NCI-H460 (cell line): ENCODE data around the gene ADAMTS17. TPM values are rescaled to one million over a fixed set of nuclear protein-coding genes. Genes with fewer than 3 reads are reported as not detected.

Source experiments
- DNase-seq: peaks from one replicate; pipeline ENCODE4 v3.0.0-alpha.2; 2016; ENCODE audit warnings: low read depth; ENCODE audit errors: extremely low read depth
- total RNA-seq: library from RNA; depleted of rRNA; stranded (reverse); fragments of >200 nt; shearing (Covaris generic); gene quantifications from 2 replicates; pipeline ENCODE4 v1.2.3, GENCODE V29; 2014

ADAMTS17 gene
- total RNA-seq, 1 experiment from 2014 or later: 0.15 TPM

- no peak for DNase-seq
Measured at GRCh38 chr15:100017140-100017539, 324.6 kb downstream of the ADAMTS17 start.

- no peak for DNase-seq
Measured at GRCh38 chr15:100016632-100017031, 325.1 kb downstream of the ADAMTS17 start.

DNA sequence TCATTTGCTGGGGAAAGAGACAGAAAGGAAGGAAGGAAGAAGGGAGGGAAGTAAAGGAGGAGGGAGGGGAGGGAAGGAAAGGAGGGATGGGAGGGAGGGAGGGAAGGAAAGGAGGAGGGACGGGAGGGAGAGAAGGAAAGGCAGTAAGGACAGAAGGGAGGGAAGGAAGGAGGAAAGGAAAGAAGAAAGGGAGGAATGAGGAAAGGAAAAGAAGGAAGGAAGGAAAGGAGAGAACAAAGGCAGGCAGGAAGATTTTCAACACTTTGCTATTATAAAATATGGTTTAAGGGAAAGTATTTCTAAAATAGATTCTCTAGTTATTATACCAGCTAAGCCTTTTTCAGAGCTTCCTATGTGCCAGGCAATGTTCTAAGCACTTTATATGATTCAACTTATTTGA lies 330.5 kb downstream of the ADAMTS17 start:
- no peak for DNase-seq

DNA sequence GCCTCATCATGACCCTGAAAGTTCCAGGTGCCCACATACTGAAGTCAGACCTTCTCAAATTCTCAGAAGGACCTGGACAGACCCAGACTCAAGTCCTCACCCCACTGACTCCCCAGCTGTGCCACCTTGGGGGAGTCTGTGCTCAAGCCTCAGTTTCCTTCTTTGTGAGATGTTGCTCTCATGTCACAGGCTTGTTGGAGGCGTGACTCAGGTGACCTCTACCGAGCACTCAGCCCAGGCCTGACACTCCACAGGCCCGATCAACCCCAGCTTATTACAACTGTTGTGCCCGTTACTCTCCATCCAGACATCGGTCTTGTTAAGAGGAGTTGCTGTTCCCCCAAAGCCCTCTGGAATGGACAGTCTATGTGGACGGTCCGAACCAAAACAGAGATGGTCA lies 332.4 kb downstream of the ADAMTS17 start:
- no peak for DNase-seq

GRCh38 chr15:100008258-100008657 lies 333.5 kb downstream of the ADAMTS17 start:
- no peak for DNase-seq

DNA sequence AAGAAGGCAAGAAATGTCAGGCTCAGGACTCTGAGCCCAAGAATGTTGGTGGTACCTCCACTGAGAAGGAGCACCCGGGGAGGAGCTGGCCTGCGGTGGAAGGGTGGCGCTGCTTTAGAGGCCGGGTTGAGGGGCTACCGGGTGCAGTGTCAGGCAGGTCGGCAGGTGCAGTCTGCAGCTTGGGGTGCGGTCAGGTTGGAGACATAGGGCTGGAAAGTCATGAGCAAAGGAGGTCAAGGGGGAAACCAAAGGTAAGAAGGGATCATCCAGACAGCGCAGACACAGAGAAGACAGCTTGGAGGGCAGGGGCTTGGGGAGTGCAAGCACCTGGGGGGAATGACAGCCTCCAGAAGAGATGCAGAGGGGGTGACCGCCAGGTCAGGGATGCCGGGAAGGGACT lies 334.2 kb downstream of the ADAMTS17 start:
- DNase-seq: no peak

GRCh38 chr15:100005715-100006114 lies 336.1 kb downstream of the ADAMTS17 start:
- no peak for DNase-seq

- DNase-seq: no peak
Measured at GRCh38 chr15:100005013-100005412, 336.8 kb downstream of the ADAMTS17 start.

- no peak for DNase-seq
Measured at GRCh38 chr15:100002787-100003536, 338.8 kb downstream of the ADAMTS17 start.

GRCh38 chr15:100002086-100002620 lies 339.6 kb downstream of the ADAMTS17 start:
- DNase-seq: no peak

- no peak for DNase-seq
Measured at GRCh38 chr15:100001405-100001804, 340.4 kb downstream of the ADAMTS17 start.

- no peak for DNase-seq
Measured at GRCh38 chr15:99999282-100000070, 342.3 kb downstream of the ADAMTS17 start.

- no peak for DNase-seq
Measured at GRCh38 chr15:99998661-99999101, 343.1 kb downstream of the ADAMTS17 start.

DNA sequence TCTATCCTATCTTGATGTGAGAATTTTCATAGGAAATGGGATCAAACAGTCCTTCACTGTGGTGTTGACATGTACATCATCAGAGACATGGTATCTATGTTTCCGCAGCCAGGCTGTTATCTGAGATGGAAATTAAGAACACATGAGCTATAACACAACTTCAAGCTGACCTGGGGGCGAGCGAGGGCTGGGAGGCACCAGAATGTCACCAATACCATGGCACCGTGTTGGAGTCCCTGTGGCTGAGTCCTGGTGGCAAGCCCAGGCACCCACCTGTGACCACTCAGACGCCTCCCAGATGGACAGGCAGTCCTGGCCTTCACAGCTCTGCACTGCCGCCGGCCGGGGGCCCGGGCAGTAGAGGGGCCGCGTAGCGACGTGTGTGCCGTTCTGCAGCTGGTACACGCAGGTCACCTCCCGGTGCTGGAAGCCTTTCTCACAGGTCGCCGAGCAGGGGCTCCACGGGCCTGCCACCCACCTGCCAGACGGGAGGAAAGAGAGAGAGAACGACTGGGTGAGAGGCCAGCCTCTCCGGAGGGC lies 344.6 kb downstream of the ADAMTS17 start:
- no peak for DNase-seq

GRCh38 chr15:99996660-99997059 lies 345.1 kb downstream of the ADAMTS17 start:
- no peak for DNase-seq

- DNase-seq: no peak
Measured at GRCh38 chr15:99995543-99995942, 346.2 kb downstream of the ADAMTS17 start.

- DNase-seq: no peak
Measured at GRCh38 chr15:99994849-99995248, 346.9 kb downstream of the ADAMTS17 start.

DNA sequence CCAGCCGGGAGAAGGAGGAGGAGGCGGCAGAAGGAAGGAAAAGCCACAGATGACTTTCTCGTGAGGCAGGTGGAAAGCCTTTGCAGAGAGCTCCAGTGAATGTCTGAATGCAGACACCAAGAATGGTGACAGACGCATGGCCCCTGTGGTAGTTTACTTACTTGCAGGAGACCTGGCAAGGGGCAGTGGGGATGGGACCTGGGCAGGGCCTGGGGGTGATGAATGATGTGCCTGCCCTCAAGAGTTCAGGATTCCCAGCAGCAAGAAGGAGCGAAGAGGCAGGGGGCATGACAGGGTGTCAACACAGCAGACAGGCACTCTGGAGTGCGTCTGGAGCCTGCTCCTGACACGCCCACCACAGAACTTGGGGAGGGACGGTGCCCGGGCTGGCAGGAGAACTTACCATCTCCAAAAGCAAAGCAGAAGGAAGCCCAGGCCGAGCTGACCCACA lies 348.1 kb downstream of the ADAMTS17 start:
- no peak for DNase-seq

GRCh38 chr15:99993262-99993661 lies 348.5 kb downstream of the ADAMTS17 start:
- DNase-seq: no peak

GRCh38 chr15:99992611-99993231 lies 349.1 kb downstream of the ADAMTS17 start:
- DNase-seq: no peak

GRCh38 chr15:99989095-99989494 lies 352.7 kb downstream of the ADAMTS17 start:
- no peak for DNase-seq
